Measurements from ENCODE around the gene OPN1SW.

DNA sequence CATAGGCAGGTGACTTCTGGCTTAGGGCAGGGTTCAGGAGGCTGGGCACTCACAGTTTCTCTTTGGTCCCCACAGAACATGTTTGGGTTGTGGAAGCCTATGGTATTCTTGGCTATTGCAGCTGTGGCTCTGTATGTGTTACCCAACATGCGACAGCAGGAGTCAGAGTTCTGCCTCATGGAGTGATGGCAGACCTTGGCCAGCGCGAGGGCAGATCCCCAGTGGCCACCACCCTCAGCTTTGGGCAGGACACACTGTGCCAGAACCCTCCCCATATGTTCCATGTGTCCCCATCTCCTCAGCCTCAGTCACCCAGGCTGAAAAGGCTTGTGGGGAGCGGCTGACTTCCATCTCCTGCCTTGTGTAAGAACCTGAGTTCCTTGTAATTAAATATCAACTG is 46.1 kb upstream of the OPN1SW start:
- TF ChIP-seq POLR2AphosphoS5 (IDR thresholded peaks at IDR 0.05; ENCODE audit: borderline replicate concordance, low read depth, low read length), result no peak
- TF ChIP-seq EZH2 (IDR thresholded peaks at IDR 0.05), result no peak
